NCI-H526 treated with DMSO at 0.1 percent for 48 hours (cell line): ENCODE data around the gene NGEF.

Source experiments
- DNase-seq: peaks from one replicate; lab custom pipeline; 2025; lab: John Stamatoyannopoulos, UW

NGEF gene

GRCh38 chr2:232997749-232998665 lies 15.0 kb downstream of the NGEF start:
- DNase-seq = no peak

DNA sequence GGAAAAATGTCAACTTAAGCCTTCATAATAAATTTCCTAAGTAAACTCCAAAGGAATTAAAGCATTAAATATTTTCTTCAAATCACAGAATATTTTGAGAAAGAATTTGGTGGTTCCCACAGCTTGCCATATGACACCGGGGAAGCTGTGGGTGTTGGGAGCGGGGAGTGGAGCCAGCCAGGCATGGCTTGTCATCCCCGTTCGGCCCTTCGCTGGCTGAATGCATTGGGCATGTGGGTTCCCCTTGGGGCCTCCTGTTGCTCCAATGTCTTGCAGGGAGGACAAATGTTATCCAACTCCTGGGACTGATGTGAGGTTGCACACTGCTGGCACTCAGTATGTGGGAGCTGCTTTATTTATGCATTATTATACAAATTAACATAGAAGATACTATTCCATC lies 18.6 kb downstream of the NGEF start:
- no peak for DNase-seq

GRCh38 chr2:232993231-232993821 lies 19.7 kb downstream of the NGEF start:
- DNase-seq = no peak

- no peak for DNase-seq
Observed at GRCh38 chr2:232986155-232986554, 26.9 kb downstream of the NGEF start.

GRCh38 chr2:232984451-232985207 lies 28.4 kb downstream of the NGEF start:
- DNase-seq = no peak

DNA sequence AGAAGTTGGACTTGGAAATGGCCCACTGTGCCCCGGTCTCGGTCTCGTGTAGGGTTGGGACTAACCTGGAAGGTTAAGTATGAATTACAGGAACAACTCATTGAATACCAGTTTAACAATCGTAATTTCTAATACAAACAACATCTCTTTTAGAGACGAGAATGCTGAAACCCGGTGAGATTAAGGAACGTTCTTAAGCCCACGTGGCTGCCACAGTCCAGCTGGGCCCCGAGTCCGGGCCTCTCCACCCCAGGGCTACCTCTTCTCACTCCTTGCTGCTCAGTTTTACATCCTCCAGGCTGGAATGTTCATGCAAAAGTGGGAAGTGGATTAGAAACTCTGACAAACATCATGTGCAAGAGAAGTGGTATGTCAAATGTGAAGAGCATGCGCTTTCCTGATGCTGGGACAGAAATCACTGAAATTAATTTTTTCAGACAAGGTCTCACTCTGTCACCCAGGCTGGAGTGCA lies 29.4 kb downstream of the NGEF start:
- no peak for DNase-seq

- no peak for DNase-seq
Observed at GRCh38 chr2:232982926-232983668, 30.0 kb downstream of the NGEF start.

DNA sequence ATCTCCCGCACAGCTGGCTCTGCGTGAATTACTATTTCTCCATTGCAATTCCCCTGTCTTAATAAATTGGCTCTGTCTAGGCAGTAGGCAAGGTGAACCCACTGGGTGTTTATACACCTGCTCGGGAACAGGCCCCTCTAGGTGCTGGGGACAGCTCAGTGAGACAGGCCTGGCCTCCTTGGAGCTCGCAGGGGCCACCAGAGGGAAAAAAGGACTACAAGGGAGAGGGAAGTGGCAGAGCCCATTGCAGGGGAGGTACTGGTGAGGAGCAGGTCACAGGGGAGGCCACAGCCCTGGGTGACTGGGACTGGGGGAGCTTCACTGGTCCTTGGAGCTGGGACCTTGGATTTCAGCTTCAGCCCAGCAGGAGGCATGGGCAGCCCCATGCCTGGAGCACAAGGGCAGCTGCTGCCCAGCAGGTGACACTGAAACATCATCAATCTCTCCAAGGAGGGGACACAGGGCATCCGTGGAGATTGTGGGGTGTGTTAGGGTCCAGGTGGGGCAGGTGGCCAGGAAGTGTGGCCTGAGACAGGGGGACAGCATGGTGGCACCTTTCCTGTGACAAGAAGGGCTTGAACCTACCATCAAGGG lies 31.2 kb downstream of the NGEF start:
- DNase-seq = no peak

DNA sequence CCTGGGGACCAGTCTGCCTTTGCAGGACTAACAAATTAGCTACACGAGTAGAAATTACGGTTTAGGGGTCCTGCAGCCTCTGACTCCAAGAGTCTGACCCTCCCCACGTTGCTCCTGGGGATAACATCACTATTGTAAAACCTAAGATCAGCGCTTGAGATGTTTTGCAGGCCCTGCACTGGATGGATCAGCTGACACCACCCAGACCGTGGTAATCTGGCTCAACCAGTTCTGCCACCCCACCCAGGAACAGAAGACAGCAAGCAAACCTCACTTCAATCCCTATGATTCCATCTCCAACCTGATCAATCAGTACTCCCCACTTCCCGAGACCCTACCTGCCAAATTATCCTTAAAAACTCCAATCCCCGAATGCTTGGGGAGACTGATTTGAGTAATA lies 31.7 kb downstream of the NGEF start:
- DNase-seq = no peak

DNA sequence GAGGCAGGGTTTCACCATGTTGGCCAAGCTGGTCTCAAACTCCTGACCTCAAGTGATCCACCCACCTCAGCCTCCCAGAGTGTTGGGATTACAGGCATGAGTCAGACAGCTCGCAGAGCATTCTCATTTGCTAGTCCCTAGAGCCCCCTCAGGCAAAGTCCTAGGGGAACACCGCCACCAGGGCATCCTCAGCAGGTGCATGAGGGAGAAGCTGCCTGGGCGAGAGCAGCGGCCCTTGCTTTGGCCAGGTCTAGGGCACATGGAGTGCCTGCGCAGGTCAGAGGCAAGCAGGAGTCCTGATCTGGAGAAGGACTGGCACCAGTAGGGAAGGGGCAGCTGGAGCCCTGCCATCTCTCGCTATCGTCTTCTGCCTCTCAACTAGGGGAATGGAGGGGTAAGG lies 32.4 kb downstream of the NGEF start:
- DNase-seq = no peak

GRCh38 chr2:232979871-232980461 lies 33.1 kb downstream of the NGEF start:
- no peak for DNase-seq

DNA sequence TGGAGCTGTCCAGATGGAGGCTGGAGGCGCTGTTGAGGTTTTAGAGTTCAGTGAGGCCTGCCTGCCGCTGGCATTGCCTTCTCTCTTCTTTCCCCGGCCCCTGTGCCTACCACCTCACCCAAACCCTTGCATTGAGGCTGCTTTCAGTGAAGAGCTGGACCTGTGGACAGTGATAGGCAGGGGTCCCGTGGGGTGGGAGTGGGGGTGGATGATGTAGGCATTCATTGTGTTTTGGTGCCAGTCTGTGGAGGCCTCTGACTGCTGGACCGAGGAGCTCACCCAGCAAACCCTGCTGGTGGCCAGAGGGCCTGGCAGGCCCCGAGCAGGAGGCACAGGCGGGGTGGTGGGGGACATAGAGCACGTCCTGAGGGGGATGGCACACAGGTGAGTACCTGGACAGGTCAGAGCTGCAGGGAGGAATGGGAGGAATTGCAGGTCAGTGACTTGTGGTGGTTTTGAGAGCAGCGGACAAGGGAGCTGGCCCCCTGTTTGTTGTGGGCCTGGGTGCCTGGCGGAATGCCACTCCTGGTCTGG lies 35.6 kb downstream of the NGEF start:
- DNase-seq = no peak

GRCh38 chr2:232976666-232977437 lies 36.2 kb downstream of the NGEF start:
- DNase-seq = no peak

DNA sequence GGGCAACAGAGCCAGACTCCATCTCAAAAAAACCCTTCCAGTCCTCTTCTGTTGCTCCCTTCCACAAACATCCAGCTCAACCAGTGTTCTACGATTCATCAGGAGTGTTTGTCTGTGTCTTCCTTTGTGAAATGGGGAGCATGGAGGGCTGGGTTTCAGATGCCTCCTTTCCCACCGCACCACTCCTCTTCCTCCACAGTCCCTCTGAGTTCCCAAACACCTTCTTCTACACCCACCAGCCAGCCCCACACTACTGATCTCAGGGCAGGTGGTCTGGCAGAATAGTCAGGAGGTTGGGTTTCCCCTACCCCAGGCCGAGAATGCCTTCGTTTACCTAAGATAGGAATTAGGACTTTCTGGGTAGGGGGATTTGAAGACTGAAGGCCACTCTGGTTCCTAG lies 36.9 kb downstream of the NGEF start:
- no peak for DNase-seq

GRCh38 chr2:232974396-232974795 lies 38.7 kb downstream of the NGEF start:
- no peak for DNase-seq

DNA sequence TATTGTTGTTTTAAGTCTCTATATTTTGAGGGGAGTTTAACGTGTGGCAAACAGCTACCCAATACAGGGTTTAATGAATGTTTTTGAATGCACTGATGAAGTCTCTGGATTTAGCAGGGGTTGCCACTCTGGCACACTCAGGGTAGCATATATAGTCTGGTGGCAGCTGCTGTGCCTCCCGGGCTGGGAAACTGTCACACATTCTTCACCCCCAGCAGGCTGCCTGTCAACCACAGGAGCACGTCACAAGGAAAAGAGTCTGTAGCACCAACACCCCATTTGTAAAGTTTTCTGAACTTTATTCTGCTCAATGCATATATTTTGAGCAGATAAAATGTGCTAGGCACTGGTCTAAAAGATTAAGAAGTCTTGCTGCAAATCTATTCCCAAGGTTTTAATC lies 39.3 kb downstream of the NGEF start:
- DNase-seq = no peak

GRCh38 chr2:232973011-232973735 lies 39.9 kb downstream of the NGEF start:
- no peak for DNase-seq

- no peak for DNase-seq
Observed at GRCh38 chr2:232971744-232972143, 41.3 kb downstream of the NGEF start.

DNA sequence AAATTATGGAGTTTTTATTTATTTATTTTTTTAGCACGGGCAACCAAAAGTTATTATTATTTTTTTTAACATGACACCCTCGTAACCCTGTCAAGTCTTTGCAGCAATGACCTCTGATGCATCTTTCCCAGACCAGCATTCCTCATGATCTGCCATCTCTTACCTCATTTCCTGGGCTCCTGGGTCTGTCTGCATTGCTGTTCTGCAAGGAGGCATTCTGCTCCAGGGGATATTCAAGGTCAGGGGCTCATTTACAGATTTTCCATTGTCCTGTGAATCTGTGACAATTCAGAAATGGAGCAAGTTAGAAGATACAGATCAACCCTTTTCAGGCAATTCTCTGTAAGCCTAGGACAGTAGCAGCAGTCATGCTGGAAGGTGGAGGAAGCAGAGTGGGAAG lies 43.0 kb downstream of the NGEF start:
- no peak for DNase-seq
